Loucy (cell line): ENCODE results near the gene CRTC1.

Experiments used
- CTCF ChIP-seq: fragments of 200-600 bp; sonication (generic); conservative IDR thresholded peaks from 2 replicates; pipeline ENCODE4 v1.5.1; 2014; ENCODE audit warnings: mild to moderate bottlenecking, antibody characterized with exemption, low read length
- EZH2phosphoT487 ChIP-seq: fragments of 200-600 bp; IDR thresholded peaks from 2 replicates; pipeline ENCODE4 v1.6.1; 2018; ENCODE audit warnings: antibody characterized with exemption, mild to moderate bottlenecking, moderate library complexity, borderline replicate concordance

GRCh38 chr19:18659281-18660050 is 24.0 kb upstream of the CRTC1 start:
- no peak for TF ChIP-seq CTCF
- no peak for TF ChIP-seq EZH2phosphoT487
